NCI-H2196 (cell line): ENCODE measurements around the gene GDF2.

Experiments
- DNase-seq: peaks from one replicate; lab custom pipeline; 2025; ENCODE audit not compliant: unreplicated experiment; lab: John Stamatoyannopoulos, UW

The GDF2 gene

DNA sequence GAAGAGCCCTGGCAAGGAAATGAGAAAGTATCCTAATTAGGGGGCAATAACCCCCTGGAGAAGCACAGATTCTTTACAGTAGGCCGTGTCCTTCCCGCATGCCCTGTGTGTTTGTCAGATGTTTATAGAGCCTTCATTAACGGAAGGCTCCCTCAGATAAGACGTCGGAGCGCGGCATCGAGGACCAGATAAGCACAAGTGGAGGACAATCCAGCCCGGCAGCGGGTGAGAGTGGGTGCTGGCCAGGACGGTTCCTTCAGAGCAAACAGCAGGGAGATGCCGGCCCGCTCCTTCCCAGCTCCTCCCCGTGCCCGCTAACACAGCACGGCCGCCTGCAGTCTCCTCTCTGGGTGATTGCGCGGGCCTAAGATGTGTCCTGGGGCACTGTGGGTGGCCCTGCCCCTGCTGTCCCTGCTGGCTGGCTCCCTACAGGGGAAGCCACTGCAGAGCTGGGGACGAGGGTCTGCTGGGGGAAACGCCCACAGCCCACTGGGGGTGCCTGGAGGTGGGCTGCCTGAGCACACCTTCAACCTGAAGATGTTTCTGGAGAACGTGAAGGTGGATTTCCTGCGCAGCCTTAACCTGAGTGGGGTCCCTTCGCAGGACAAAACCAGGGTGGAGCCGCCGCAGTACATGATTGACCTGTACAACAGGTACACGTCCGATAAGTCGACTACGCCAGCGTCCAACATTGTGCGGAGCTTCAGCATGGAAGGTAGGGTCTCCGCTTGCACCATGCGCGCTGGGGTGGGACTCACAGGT is at the start of gene GDF2:
TSS of gene GDF2 (plus strand) at position 155 of the 762 bp plus-strand sequence. CDS start at position 370, 215 bp downstream.
- no peak for DNase-seq

DNA sequence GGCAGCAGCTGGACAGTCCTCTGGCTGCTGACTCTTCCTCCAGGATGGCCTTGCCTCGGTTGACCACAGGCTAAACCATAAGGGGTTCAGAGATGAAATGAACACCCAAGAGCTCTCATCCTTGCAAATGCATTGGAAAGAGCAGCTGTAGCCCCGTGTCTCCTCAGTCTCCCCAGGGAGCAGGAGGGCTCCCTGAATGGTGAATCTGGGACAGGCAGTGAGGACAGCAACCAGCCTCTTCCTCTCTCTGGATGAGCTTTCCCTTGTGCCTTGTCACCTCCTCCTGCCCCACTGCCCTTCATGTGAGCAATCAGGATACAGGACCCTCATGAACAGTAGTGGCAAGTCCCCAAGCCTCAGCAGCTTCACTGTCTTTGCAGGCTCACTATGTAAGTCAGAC is 46.2 kb upstream of the GDF2 start:
- DNase-seq: no peak

DNA sequence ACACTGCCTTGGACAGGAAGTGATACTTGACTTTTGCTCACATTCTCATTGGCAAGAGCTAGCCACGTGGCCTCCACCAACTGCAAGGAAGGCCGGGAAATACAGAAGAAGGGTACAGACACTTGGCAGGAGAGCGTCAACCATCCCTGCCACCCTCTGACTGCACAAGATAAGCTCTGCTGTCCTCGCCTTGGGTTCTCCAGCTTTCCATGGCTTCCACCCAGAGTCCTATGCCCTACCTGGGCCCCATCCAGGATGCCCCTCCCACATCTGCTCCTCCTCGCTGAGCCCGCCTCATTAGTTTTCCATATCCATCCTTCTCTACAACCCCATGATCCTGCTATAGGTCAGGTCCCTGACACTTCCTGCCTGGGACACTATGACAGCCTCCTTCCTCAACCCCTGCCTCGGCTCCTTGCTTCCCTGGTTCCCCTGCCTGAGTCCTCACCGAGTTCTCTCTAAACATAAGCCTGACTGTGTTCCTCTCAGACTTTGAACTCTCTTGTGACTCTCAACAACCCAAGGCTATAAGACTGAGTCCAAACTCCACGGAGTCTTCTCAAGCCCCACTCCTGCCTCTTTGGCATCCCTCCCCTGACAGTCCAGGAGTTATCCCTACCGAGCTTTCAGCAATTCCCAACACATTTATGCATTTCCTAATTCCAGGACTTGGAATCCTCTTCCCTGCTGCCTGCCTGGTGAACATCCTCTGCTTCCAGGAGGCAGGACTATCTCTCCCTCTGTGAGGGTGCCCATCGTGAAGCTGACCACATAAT is 45.5 kb upstream of the GDF2 start:
- DNase-seq: no peak

DNA sequence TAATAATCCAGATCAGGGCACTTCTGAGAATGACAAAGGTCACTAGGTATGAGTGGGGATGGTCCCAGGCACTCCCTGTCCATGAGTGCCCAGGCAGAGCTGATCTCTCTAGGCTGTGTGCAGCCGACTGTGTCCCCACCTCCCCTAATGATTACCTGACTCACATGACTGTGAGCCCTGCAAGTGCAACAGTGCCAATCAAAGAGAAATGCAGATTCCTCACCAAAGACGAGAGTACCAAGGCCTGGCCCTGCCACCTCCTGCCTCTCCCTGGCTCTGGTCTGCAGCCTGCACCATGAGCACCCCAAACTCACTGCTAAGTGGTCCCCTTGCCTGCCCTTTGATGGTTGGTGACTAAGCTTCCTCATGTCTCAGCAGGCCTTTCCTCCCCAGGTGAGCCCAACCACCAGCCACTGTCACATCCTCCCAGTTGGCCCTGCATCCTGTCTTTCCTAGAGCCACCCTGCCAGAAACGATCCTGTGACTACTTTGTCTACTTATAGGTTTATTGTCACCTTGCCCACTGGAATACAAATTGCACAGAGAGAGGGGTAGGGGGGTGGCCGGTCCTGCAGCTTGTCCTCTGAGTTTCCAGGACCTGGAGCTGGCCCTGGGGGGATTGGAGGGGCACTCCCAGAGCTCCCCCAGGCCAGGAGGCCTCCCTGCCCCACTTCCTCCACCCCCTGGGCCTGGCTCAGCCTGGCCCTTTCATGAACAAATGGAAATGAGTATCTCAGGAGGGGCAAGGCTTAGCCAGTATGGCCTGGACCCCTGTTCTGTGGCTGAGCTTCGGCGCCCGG is 44.7 kb upstream of the GDF2 start:
- DNase-seq: no peak

DNA sequence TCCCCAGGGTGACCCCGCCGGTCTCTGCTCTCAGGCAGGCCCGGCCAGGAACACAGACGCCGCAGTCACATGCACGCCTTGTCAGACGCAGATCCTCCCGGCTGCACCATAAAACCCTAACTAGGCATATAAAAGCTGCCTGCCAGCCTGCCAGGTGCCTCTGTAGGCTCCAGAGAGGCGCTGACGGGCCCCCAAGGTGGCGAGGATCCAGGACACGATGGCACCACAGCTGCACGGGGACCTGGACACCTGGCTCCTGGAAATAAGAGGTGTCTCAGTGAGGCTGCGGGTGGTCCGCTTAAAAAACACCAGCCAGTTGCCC is 44.1 kb upstream of the GDF2 start:
- no peak for DNase-seq

DNA sequence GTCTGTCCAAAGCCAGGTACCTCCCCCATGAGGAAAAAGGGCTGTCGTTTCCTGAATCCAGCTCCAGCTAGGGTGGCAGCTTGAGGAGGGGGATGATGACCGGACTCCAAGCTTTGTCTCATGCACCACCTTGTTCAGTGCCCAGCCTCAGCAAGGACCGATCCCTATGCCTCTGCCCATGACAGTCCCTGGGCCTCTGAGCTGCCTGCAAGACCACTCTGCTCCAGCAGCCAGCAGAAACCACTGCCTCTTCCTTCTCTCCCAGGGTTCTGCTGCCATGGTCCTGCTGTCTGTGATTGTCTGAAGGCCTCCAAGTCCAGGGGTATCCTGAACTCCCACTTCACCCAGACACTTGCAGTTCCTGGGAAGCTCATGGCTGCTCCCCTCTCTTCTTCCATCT is 43.5 kb upstream of the GDF2 start:
- no peak for DNase-seq

DNA sequence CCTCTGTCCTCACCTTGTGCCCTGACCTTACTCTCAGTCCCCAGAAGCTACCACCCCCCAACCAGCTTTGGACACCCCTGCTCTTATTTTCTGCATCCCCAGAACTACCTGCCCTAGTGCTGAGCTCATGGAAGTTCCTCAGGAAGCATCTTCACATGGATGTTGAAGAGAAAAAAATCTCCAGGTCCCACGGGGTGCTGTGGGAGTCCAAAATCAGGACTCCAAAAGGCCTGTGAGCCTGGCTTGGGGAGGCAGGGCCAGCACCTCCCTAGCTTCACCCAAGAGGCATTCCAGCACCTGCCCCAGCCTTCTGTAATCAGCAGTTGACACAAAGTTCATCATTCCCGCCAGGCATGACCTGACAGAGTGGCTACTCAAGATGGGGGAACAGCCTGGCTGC is 43.0 kb upstream of the GDF2 start:
- DNase-seq: no peak

DNA sequence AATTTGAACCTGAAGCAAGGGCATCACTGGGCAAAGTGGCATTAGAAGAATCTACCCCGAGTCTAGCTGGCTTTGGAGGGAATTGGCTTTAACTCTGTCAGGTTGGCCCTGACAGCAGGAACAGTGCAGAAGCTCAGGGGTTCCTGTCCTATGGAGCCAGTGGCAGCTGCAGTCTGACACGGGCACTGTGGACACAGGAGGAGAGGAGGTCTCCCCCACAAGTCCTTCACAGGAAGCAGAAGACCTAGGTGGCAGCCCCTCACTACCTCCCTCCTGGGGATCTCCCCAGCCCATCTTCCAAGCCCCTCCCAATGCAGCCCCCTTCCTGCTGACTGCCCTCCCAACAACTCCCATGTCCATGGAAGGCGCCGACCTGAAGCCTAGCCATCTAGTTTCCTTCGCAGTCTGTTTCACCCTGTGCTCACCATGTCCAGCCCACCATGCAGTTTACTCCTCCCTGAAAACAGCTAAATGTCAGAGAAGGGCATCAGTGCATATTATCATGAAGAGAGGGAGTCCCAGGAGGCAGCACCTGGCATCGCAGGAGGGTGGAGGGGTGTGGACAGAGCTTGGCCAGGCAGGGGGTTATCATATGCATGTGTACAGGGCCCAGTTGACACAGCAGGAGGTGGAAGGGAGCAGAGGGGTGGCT is 40.1 kb upstream of the GDF2 start:
- no peak for DNase-seq

DNA sequence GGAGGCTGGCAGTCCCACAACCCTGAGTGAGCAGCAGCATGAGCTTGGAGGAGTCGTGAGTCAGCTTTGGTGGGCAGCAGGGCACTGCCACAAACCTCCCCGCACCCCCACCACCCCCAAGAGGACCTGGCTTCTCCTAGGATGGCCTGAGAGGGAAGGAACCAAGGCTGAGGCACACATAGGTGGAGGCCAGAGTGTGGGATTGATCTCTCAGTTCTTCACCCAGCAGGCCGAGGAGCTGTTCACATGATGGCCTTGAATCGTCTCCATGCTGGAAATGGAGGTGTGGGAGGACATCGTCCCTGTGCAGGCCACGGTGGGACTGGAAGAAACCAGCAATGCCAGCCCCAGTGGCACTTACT is 39.6 kb upstream of the GDF2 start:
- DNase-seq: no peak

DNA sequence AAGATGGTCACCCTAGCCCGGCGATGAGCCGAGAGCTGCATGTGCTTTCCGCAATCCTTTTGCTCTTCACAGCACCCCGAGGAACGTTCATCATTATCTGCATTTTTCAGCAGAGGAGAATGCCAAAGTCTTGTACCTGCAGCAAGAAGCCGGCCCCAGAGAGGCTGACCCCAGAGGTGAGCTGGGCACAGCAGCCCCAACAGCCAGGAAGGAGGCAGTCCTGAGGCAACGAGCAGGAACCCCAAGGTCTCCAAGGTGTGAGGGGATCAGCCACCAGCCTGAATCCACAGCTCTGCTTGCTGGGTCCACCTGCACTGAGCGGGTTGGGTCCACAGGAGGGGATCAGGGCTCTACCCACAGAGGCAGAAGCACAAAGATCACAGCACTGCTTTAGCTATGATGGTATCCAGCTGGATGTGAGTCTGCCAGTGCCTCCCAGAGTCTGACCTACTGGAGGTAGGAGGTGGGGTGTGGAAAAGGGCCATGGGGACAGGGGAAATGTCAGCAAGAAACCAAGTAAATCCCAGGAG is 39.1 kb upstream of the GDF2 start:
- DNase-seq: no peak

DNA sequence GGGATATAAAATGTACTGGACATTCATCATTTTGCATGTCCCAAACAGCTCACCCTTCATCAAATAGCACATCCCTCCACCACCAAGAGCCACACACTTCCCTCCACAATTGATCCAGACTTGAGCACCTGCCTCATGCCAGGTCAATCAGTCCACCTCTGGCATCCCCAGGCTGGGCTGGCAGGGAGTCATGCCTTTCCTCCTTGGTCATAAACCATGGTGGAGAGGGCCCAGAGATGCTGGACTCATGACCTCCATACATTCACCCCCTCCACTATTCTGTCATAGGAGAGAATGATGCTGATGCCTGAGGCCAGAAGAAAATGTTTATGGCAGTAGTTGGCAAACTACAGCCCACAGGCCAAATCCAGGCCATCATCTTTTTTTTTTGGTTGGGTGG is 38.4 kb upstream of the GDF2 start:
- no peak for DNase-seq

DNA sequence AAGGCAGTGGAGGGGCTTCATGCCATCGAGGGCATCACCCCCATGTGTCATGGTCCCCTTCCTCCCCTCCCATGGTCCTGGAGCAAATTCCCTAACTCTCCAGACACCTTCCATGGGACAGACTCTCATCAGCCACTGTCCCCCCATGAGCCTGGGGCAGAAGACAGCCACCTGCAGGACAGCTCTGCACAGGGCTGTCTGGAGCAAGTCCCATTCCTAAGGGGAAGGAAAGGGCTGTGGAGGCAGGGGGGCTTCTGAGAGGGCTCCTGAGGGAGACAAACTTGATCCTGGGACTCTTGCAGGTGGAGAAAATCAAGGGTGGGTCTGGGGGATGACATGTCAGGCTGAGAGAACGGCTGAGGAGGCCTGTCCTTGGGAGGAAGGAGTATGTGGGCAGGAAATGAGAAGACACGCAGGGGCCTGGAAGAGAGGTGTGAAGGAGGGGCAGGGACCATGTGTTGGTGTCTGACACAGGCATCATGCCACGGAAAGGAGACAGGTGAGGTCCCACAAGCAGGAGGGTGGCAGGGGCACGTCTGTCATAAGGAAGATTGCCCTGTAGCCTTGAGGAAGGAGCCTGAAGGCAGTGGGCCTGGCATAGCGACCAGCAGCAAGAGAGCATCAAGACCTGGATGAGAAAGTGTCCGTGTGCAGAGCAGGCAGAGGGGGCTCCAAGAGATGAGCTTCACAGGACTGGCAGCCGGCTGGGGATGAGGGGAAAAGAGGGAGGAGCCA is 36.7 kb upstream of the GDF2 start:
- DNase-seq: no peak

DNA sequence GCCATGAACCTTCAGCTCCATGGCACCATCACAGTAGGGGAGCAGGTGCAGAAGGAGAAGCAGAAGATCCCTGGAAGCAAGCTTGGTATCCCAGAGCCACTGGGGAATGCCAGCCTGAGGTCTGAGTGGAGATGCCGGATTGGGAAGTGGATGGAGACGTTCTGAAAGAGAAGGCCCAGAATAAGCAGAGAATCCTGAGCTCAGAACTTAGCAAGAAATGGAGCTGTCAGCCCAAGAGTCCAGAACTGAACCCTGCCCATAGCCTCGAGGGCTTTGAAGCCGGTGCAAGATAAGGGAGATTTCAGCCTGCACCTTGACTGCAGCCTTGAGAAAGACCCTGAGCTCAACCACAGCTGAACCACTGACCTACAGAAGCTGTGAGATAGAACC is 36.1 kb upstream of the GDF2 start:
- DNase-seq: no peak

DNA sequence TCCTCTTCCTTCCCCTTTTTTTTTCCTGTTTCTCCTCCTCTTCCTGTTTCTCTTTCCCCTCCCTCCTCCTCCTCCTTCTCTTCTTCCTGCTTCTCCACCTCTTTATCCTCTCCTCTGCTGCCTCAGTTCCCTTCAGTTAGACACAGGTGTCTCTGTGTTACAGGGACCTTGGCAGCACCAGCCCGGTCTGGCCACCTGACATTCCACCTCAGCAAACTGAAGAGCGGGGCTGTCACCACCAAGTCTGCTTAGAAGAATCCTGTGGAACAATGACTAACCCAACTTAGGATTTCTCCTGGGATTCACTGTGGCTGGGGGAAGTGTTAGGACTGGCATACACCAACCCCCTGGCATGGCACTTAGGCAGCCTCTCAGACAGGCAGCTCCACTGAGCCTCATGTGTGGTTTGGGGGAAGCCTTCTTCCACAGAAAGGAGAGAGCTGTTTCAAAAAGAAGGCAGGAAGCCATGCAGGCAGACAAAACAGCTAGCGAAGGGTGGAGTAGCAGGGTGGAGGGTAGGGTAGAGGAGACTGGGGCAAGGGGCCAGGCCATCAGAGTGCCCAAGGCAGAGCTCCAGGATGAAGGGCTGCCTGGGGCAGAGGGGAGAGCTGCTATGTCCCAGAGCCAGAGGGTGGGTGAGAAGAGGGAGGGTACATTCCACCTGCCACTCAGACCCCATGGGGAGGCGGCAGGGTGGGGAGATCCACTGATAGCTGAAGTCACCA is 35.5 kb upstream of the GDF2 start:
- no peak for DNase-seq

DNA sequence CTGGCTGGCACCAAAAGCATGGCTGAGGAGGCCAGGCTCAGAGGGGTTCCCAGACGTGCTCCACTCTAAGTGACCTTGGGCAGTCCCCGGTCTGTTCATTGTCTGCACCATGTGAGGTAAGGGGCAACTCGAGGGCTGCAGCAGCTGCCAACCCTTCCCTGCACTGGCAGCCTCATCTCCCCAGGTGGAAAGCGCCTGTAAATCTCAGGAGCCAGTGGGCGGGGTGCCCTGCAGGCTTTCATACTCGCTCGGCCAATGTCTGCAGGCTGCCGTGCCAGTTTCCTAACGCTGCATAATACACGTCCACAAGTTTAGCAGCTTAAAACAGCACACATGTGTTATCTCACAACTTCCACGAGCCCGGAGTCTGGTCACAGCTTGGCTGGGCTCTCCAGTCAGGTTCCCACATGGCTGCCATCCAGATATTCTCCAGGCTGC is 34.9 kb upstream of the GDF2 start:
- DNase-seq: no peak

DNA sequence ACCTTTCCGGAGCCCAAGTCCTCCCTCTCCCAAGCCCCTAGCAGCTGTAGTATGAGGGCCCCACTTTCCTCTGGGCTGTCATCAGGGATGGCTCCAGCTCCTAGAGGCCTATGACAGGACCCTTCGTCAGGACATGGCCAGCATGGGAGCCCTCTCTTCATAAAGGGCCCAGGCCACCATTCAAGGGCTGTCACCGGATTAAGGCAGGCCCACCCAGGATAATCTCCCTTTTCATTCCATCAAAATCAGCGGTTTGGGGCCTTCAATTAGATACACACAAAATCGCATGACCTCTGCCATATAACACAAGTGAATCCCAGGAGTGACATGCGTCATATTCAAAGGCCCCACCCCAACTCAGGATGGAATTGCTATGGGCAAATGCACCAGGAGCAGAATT is 34.4 kb upstream of the GDF2 start:
- no peak for DNase-seq

DNA sequence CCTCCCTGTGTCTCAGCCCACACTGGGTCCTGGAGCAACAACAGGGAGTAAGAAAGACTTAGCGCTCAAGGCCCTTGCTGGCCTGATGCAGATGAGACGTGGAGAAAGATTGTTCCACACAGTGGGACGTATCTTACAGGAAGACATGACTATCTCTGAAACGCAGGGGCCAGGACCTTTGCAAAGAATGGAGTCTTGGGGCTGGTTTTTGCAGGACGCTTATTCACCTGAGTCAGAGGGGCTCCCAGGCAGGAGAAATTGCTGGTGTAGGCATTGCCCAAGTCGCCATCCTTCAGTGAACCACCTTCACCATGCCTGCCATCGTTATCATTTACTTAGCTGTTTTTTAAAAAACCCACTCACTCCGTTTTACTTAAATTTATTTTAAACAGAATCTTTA is 34.0 kb upstream of the GDF2 start:
- DNase-seq: no peak

DNA sequence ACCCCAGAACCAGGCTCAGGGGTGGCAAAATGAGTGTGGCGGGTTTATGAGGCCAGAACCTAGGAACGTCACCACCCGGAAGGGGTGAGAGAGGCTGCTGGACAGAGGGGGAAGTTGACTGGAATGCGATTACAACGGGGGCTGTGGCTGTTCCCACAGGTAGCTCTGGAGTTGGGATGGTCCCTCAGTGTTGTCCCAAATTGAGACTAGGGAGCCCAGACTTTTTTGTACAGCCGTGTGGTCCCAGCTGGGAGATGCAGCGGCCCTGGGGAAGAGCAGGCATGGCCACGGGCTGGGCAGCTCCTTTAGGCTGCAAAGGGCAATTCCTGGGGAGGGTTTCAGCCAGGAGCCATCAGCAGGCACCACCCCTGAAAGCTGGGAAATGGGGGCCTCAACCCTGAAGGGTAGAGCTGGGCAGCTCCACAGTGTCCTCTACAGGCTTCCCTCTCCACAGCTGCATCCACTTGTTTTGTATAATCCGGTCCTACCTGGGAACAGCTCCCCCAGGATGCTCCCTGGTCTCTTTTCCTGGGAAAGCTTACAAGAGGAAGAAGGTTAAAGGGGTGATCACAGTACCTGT is 33.2 kb upstream of the GDF2 start:
- DNase-seq: no peak

DNA sequence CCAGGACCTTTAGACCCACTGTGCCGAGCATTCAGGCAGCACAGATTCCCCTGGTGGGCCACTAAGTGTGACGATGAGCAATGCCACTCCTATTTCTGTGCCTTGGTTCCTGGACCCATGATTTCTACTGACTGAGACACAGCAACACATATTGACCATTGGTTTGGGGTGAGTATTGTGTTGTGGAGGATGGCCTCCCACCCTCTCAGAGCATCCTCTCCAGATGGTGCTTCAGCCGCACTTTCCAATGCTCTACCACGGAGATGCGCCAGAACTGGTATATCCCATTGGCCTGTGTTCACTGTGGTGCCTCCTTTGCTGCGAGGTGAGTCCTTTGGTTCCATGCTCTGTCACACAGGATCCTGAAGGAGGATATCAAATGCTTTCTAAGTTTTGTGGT is 32.3 kb upstream of the GDF2 start:
- DNase-seq: no peak

DNA sequence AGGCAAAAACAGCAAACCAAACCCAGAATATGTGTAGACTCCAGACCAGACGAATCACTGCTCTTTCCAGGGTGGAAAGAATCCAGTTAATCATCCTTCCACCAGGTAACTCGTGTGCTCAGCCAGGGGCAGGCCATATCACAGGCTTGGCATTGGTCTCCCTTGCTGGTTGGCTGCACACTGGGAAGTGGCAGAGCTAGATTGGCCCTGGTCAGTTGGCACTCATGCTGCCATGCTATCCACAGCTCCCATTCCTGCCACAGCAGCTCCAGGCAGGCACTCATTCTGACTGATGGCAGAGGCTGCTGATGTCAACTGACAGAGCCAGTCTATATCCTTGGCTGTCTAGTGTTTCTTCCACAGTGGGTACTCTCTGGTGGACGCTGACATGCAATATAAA is 31.9 kb upstream of the GDF2 start:
- no peak for DNase-seq
